Amygdala (tissue), 56 donors: ENCODE data around the gene KRTAP5-1.
A peak's percentile ranks its signal among the peaks of the same experiment; 100 is the strongest.
"Not testable (repeated sequence)": the region's sequence is repeated elsewhere in the genome, so short reads cannot be mapped to it uniquely, and the experiment has no call there.

ENCODE experiments used
- DNase-seq, 56 donors: peaks; one replicate each; lab custom pipeline; 2025; lab: John Stamatoyannopoulos, UW

Gene KRTAP5-1

GRCh38 chr11:1603629-1604028 is 18.5 kb upstream of the KRTAP5-1 start:
- DNase-seq: no peak

GRCh38 chr11:1601663-1602062 is 16.6 kb upstream of the KRTAP5-1 start:
- DNase-seq: not testable (repeated sequence)

- DNase-seq: peak in 4 of 56 donors; percentile 4 to 30 (median 14)
These were observed 15.5 kb upstream of the KRTAP5-1 start for GRCh38 chr11:1600626-1601025.

GRCh38 chr11:1598816-1599215 is 13.7 kb upstream of the KRTAP5-1 start:
- no peak for DNase-seq

- DNase-seq: not testable (repeated sequence)
These were observed 13.3 kb upstream of the KRTAP5-1 start for GRCh38 chr11:1598406-1598805.

GRCh38 chr11:1597994-1598380 is 12.9 kb upstream of the KRTAP5-1 start, which contains the start of gene KRTAP5-2:
Gene KRTAP5-2, minus strand, starts transcription at chr11:1598294. Its CDS starts 44 bp downstream, at chr11:1598250.
- DNase-seq: no peak

- no peak for DNase-seq
These were observed 12.4 kb upstream of the KRTAP5-1 start for GRCh38 chr11:1597331-1597993.

GRCh38 chr11:1596576-1597121 is 11.6 kb upstream of the KRTAP5-1 start:
- not testable (repeated sequence) for DNase-seq

GRCh38 chr11:1595994-1596575 is 11.0 kb upstream of the KRTAP5-1 start:
- DNase-seq: not testable (repeated sequence)

GRCh38 chr11:1592628-1593027 is 7.5 kb upstream of the KRTAP5-1 start:
- DNase-seq: no peak

- no peak for DNase-seq
These were observed 4.9 kb upstream of the KRTAP5-1 start for GRCh38 chr11:1589996-1590395.

GRCh38 chr11:1589191-1589963 is 4.3 kb upstream of the KRTAP5-1 start:
- DNase-seq: peak in 1 of 56 donors; percentile 21

- no peak for DNase-seq
These were observed 1.6 kb upstream of the KRTAP5-1 start for GRCh38 chr11:1586699-1587098.

- DNase-seq: not testable (repeated sequence)
These were observed 2.2 kb downstream of the KRTAP5-1 start for GRCh38 chr11:1582909-1583308.

- no peak for DNase-seq
These were observed 3.1 kb downstream of the KRTAP5-1 start for GRCh38 chr11:1581976-1582375.

GRCh38 chr11:1576825-1577224 is 8.3 kb downstream of the KRTAP5-1 start:
- no peak for DNase-seq

GRCh38 chr11:1575756-1576155 is 9.3 kb downstream of the KRTAP5-1 start:
- DNase-seq: not testable (repeated sequence)

- no peak for DNase-seq
These were observed 10.2 kb downstream of the KRTAP5-1 start for GRCh38 chr11:1574933-1575242.

GRCh38 chr11:1574238-1574932 is 10.7 kb downstream of the KRTAP5-1 start:
- DNase-seq: peak in 22 of 56 donors; percentile 26 to 73 (median 51)

- peak in 1 of 56 donors; percentile 69 for DNase-seq
These were observed 11.2 kb downstream of the KRTAP5-1 start for GRCh38 chr11:1573903-1574237.
